ENCODE results near the gene METTL1. TPM values are rescaled to one million over a fixed set of nuclear protein-coding genes. Genes with fewer than 3 reads are reported as not detected.

METTL1 gene
- total and polyA plus RNA-seq, 9 of the 15 experiments (the other 6 are each of a cell fraction or from before 2014, with no cell fraction given) = 12.6 to 65.9 (median 39.2) TPM

GRCh38 chr12:57782608-57783465, 10.9 kb upstream of the METTL1 start, which contains the start of gene TSFM (continued):
- TF ChIP-seq MTA1 (IDR thresholded peaks at IDR 0.05; ENCODE audit: borderline replicate concordance) = peak; percentile 96
- no peak for TF ChIP-seq ZNF445 (CRISPR knock-in tag; IDR thresholded peaks at IDR 0.05; ENCODE audit: low read depth)
- TF ChIP-seq PHTF2 (CRISPR knock-in tag; IDR thresholded peaks at IDR 0.05) = no peak
- TF ChIP-seq NFXL1 (CRISPR knock-in tag; IDR thresholded peaks at IDR 0.05) = no peak
- TF ChIP-seq ZNF551 (CRISPR knock-in tag; IDR thresholded peaks at IDR 0.05) = no peak
- 0 out of 2 replicates have a peak, but pooled peaks have one; percentile 54 for TF ChIP-seq TRIM28 (IDR thresholded peaks at IDR 0.05)
- no peak for TF ChIP-seq ZNF398 (CRISPR knock-in tag; IDR thresholded peaks at IDR 0.05)
- TF ChIP-seq THRAP3 (IDR thresholded peaks at IDR 0.05; ENCODE audit: borderline replicate concordance) = no peak
- no peak for TF ChIP-seq ZNF780A (CRISPR knock-in tag; IDR thresholded peaks at IDR 0.05)
- TF ChIP-seq SMAD1 (IDR thresholded peaks at IDR 0.05; ENCODE audit: low read depth, low read length, partially characterized antibody) = peak; percentile 74
- no peak for TF ChIP-seq THRA (IDR thresholded peaks at IDR 0.05)
- no peak for TF ChIP-seq EGR1 (conservative IDR thresholded peaks at IDR 0.05)
- no peak for TF ChIP-seq ATF6 (CRISPR knock-in tag; IDR thresholded peaks at IDR 0.05)
- TF ChIP-seq FOXA1 (IDR thresholded peaks at IDR 0.05; ENCODE audit: borderline replicate concordance) = no peak
- no peak for TF ChIP-seq TSC22D4 (tag; IDR thresholded peaks at IDR 0.05)
- no peak for TF ChIP-seq FOXO4 (CRISPR knock-in tag; IDR thresholded peaks at IDR 0.05)
- no peak for TF ChIP-seq TFAM (CRISPR knock-in tag; conservative IDR thresholded peaks at IDR 0.05)
- TF ChIP-seq PML (IDR thresholded peaks at IDR 0.05; ENCODE audit: low read length) = peak; percentile 69; the same call in 1 of the 2 replicates
- TF ChIP-seq TCF3 (CRISPR knock-in tag; IDR thresholded peaks at IDR 0.05) = peak; percentile 33; the same call in 1 of the 2 replicates
- TF ChIP-seq SMARCE1 (IDR thresholded peaks at IDR 0.05) = no peak
- no peak; the same call in 1 of the 2 replicates for TF ChIP-seq PKNOX1 (IDR thresholded peaks at IDR 0.05)
- TF ChIP-seq ZNF431 (CRISPR knock-in tag; IDR thresholded peaks at IDR 0.05) = no peak

Data from K562 (cell line).